Peyer's patch (tissue), 4 donors: ENCODE measurements around the gene NTPCR. TPM values are rescaled to one million over a fixed set of nuclear protein-coding genes. Genes with fewer than 3 reads are reported as not detected.
"Not testable (repeated sequence)": the region's sequence is repeated elsewhere in the genome, so short reads cannot be mapped to it uniquely, and the experiment has no call there.

Experiments
- DNase-seq, 3 donors: peaks; one replicate each; pipeline ENCODE4 v3.0.0-alpha.2; 2017 to 2019
- H3K27ac ChIP-seq, 4 donors: fragments of 200-600 bp; sonication (generic); one replicate each; pipeline ENCODE4 v1.5.1; 2016 to 2019
- H3K27me3 ChIP-seq, 2 donors: fragments of 200-600 bp; sonication (generic); one replicate each; pipeline ENCODE4 v1.5.1; 2019
- H3K36me3 ChIP-seq, 3 donors: fragments of 200-600 bp; sonication (generic); one replicate each; pipeline ENCODE4 v1.5.1; 2016 to 2019
- H3K4me1 ChIP-seq, 4 donors: fragments of 200-600 bp; sonication (generic); one replicate each; pipeline ENCODE4 v1.5.1; 2016 to 2019
- H3K4me3 ChIP-seq, 4 donors: fragments of 200-600 bp; sonication (generic); 1 replicate in 3 of 4; 2 replicates in 1 of 4; pipeline ENCODE4 v1.5.1; 2016 to 2019; ENCODE audit warnings: mild to moderate bottlenecking in 1 of 4
- H3K9me3 ChIP-seq, 4 donors: fragments of 200-600 bp; sonication (generic); one replicate each; pipeline ENCODE4 v1.5.1; 2016 to 2019; ENCODE audit warnings: mild to moderate bottlenecking in 1 of 4
- POLR2A ChIP-seq, 2 donors: fragments of 450-650 bp; IDR thresholded peaks; one replicate each; pipeline ENCODE4 v1.5.1; 2017; ENCODE audit warnings: antibody characterized with exemption in 2 of 2, mild to moderate bottlenecking in 2 of 2, moderate library complexity in 2 of 2
- total RNA-seq, 4 donors: library from RNA; depleted of rRNA; stranded (reverse); fragments of >200 nt; gene quantifications; one replicate each; pipeline ENCODE4 v1.1.0, GENCODE V29; 2016
- TF ChIP-seq, protein P1 (sequence below), 6 experiments: fragments of 450-650 bp in 4 of 6; fragments of 200-600 bp in 2 of 6; sonication (generic) in 1 of 6; IDR thresholded peaks; one replicate each; pipeline ENCODE4 v1.5.1; 2017 to 2019; ENCODE audit warnings: antibody characterized with exemption in 6 of 6, mild to moderate bottlenecking in 3 of 6, moderate library complexity in 1 of 6

Gene NTPCR
- total RNA-seq, 4 donors from 2014 or later = 25.7 to 43.0 (median 29.6) TPM

DNA sequence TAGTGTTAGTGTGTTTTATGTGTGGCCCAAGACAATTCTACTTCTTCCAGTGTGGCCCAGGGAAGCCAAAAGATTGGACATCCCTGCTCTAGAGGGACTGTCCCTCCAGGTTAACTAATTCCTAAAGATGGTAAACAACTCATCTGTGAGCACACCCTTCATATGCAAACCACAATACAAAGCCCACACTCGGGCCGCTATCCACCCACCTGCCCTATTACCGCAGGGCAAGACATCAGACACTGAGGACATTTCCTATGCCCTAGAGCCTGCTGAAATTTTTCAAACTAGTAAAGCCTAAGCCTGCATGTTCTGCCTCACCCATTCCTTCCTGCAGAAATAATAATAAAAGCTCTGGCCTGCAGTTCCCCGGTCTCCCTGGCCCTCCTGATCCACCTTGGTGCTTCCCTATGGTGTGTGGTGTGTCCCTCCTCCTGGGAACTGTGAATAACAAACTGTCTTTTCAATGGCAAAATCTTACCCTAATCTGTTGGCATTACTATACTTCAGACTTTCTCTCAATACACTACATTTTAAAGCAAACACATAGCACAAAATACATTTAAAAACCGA lies 39.3 kb upstream of the NTPCR start:
- H3K9me3 ChIP-seq = no peaks in the 10 kb centered on the region
- H3K36me3 ChIP-seq = no peaks in the 10 kb centered on the region
- no peak overlapping the region for H3K27ac ChIP-seq
- no peaks in the 10 kb centered on the region for H3K4me1 ChIP-seq
- H3K27me3 ChIP-seq = no peaks in the 10 kb centered on the region
- H3K4me3 ChIP-seq = no peak overlapping the region
- no peak for DNase-seq
- no peak for TF ChIP-seq POLR2A (IDR thresholded peaks at IDR 0.05)
- TF ChIP-seq, protein P1, sequence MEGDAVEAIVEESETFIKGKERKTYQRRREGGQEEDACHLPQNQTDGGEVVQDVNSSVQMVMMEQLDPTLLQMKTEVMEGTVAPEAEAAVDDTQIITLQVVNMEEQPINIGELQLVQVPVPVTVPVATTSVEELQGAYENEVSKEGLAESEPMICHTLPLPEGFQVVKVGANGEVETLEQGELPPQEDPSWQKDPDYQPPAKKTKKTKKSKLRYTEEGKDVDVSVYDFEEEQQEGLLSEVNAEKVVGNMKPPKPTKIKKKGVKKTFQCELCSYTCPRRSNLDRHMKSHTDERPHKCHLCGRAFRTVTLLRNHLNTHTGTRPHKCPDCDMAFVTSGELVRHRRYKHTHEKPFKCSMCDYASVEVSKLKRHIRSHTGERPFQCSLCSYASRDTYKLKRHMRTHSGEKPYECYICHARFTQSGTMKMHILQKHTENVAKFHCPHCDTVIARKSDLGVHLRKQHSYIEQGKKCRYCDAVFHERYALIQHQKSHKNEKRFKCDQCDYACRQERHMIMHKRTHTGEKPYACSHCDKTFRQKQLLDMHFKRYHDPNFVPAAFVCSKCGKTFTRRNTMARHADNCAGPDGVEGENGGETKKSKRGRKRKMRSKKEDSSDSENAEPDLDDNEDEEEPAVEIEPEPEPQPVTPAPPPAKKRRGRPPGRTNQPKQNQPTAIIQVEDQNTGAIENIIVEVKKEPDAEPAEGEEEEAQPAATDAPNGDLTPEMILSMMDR (IDR thresholded peaks at IDR 0.05) = no peak

GRCh38 chr1:232912845-232913580 lies 37.4 kb upstream of the NTPCR start:
- Histone ChIP-seq H3K4me1 (no peaks in the 10 kb centered on the region), H3K36me3 (no peaks in the 10 kb centered on the region), H3K27me3 (no peaks in the 10 kb centered on the region), H3K4me3 (no peak overlapping the region), H3K27ac (no peak overlapping the region), H3K9me3 (no peaks in the 10 kb centered on the region)
- no peak for DNase-seq
- no peak for TF ChIP-seq POLR2A (IDR thresholded peaks at IDR 0.05)
- TF ChIP-seq, protein P1 (IDR thresholded peaks at IDR 0.05) = no peak

GRCh38 chr1:232914271-232914670 lies 36.1 kb upstream of the NTPCR start:
- not testable (repeated sequence) for H3K36me3 ChIP-seq, H3K9me3 ChIP-seq, H3K27ac ChIP-seq, H3K4me1 ChIP-seq, DNase-seq, H3K4me3 ChIP-seq, H3K27me3 ChIP-seq

DNA sequence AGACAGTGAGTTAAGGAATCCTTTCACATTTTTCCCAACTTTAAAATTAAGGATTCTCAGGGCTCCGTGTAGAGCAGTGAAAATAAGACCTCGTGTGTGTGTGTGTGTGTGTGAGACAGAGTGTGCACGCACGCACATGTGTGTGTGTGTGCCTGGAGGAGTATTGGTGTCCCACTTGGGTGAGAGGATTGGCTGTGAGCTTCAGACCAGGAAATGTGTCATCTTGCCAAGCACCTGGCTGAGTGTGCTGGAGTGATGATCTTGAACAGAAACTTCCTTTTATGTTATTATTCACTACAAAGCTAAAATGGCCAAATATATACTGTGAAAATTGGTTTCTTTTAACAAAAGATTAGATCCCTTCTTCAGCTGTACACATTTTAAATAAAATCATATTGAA lies 35.2 kb upstream of the NTPCR start:
- no peak for DNase-seq
- Histone ChIP-seq H3K9me3 (no peaks in the 10 kb centered on the region), H3K4me3 (no peak overlapping the region), H3K4me1 (no peaks in the 10 kb centered on the region), H3K27ac (no peak overlapping the region), H3K36me3 (no peaks in the 10 kb centered on the region), H3K27me3 (no peaks in the 10 kb centered on the region)
- TF ChIP-seq, protein P1 (IDR thresholded peaks at IDR 0.05) = no peak
- no peak for TF ChIP-seq POLR2A (IDR thresholded peaks at IDR 0.05)

DNA sequence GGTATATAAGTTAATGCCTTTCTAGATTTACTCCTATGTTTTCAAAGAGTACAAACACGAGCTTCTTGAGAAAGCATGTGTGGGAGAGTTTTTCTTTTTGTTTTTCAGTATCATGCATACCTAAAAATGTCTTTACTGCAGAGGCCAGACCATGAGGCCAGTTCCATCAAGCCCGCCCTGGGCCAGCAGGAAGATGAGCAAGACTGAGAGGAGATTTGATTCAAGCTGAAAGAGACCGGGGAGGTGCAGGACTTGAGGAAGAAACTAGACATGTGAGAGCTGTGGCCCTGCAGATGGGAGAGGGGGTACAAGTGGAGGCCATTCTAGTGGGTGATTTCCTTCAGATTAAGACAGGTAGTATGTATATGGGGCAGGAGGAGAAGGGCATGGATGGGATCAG lies 33.4 kb upstream of the NTPCR start:
- no peaks in the 10 kb centered on the region for H3K4me1 ChIP-seq
- DNase-seq = no peak
- TF ChIP-seq, protein P1 (IDR thresholded peaks at IDR 0.05) = no peak
- no peak for TF ChIP-seq POLR2A (IDR thresholded peaks at IDR 0.05)
- H3K4me3 ChIP-seq = no peak overlapping the region
- no peak overlapping the region for H3K27ac ChIP-seq
- H3K27me3 ChIP-seq = no peaks in the 10 kb centered on the region
- H3K36me3 ChIP-seq = no peaks in the 10 kb centered on the region
- no peaks in the 10 kb centered on the region for H3K9me3 ChIP-seq

- TF ChIP-seq, protein P1 (IDR thresholded peaks at IDR 0.05) = no peak
- TF ChIP-seq POLR2A (IDR thresholded peaks at IDR 0.05) = no peak
- Histone ChIP-seq H3K27me3 (no peaks in the 10 kb centered on the region), H3K4me3 (no peak overlapping the region), H3K4me1 (no peaks in the 10 kb centered on the region), H3K9me3 (no peaks in the 10 kb centered on the region), H3K27ac (no peak overlapping the region), H3K36me3 (no peaks in the 10 kb centered on the region)
- no peak for DNase-seq
Measured at GRCh38 chr1:232921381-232921780, 29.0 kb upstream of the NTPCR start.
